ENCODE results near the gene ZP1. TPM values are rescaled to one million over a fixed set of nuclear protein-coding genes. Genes with fewer than 3 reads are reported as not detected.
A peak's percentile ranks its signal among the peaks of the same experiment; 100 is the strongest.

ZP1 gene
- total and polyA plus RNA-seq, 2 of the 13 experiments (the other 11 are each of a cell fraction or from before 2014, with no cell fraction given), result 0.16 TPM; not detected in 1

DNA sequence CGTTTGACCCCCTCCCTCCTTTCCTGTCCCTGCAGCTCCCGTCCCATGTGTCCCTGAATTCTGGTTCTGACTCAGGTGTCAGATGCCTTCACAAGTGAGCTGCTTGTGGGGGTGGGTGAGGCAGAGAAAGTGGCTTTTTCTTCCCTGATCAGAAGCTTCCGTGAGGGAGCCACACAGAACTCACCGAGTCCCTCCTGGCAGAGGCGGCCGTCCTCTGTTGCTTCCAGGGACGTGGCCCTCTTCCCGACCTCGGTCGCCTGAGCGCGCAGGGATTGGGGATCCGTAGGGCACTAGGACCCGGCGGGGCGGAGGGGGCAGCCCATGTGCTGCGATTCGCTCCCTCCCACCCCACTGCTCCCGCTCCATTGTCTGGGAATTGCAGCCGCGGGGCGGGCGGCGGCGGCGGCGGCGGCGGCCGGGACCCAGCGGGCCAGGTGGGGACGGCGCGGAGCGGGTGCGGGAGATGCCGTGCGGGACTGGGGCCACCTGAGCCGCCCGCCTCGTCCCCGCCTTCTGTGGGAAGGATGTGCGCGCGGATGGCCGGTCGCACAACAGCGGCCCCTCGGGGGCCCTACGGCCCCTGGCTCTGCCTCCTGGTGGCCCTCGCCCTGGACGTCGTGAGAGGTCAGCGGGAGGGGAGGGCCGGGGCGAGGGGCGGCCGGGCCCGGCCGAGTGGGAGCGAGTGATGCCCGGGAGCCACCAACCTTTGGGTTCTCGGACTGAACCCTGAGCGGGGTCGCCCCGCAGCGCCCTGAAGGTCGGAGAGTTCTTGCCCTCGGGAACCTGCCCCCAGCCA is 57.0 kb downstream of the ZP1 start, which contains the start of gene TMEM132A (continued):
- TF ChIP-seq FOXP4 (CRISPR knock-in tag; IDR thresholded peaks at IDR 0.05) (0 out of 2 replicates have a peak, but pooled peaks have one; percentile 18), RAD21 (CRISPR knock-in tag; IDR thresholded peaks at IDR 0.05) (peak; percentile 30; the same call in 1 of the 2 replicates), ZNF354B (CRISPR knock-in tag; IDR thresholded peaks at IDR 0.05) (0 out of 2 replicates have a peak, but pooled peaks have one; percentile 41), MEIS2 (CRISPR knock-in tag; IDR thresholded peaks at IDR 0.05) (peak; percentile 82), GABPA (IDR thresholded peaks at IDR 0.05; ENCODE audit: low read depth, low read length) (no peak), GABPA (CRISPR knock-in tag; IDR thresholded peaks at IDR 0.05; ENCODE audit: low read depth) (0 out of 2 replicates have a peak, but pooled peaks have one; percentile 23), MED1 (CRISPR knock-in tag; IDR thresholded peaks at IDR 0.05) (0 out of 2 replicates have a peak, but pooled peaks have one; percentile 47), ZNF564 (CRISPR knock-in tag; IDR thresholded peaks at IDR 0.05) (0 out of 2 replicates have a peak, but pooled peaks have one; percentile 52), ZMYM4 (CRISPR knock-in tag; IDR thresholded peaks at IDR 0.05) (peak; percentile 91), ZNF557 (CRISPR knock-in tag; IDR thresholded peaks at IDR 0.05) (0 out of 2 replicates have a peak, but pooled peaks have one; percentile 22), ATF7-NPFF (CRISPR knock-in tag; IDR thresholded peaks at IDR 0.05; ENCODE audit: low read depth) (peak; percentile 67; the same call in 1 of the 2 replicates), SP5 (CRISPR knock-in tag; IDR thresholded peaks at IDR 0.05; ENCODE audit: borderline replicate concordance, low read depth) (0 out of 2 replicates have a peak, but pooled peaks have one; percentile 20), RXRA (CRISPR knock-in tag; IDR thresholded peaks at IDR 0.05) (no peak), ZNF512B (CRISPR knock-in tag; IDR thresholded peaks at IDR 0.05; ENCODE audit: borderline replicate concordance) (no peak), NFKB2 (CRISPR knock-in tag; IDR thresholded peaks at IDR 0.05; ENCODE audit: borderline replicate concordance) (no peak), ZNF768 (CRISPR knock-in tag; IDR thresholded peaks at IDR 0.05) (peak; percentile 72; the same call in 1 of the 2 replicates), MYC (CRISPR knock-in tag; IDR thresholded peaks at IDR 0.05; ENCODE audit: borderline replicate concordance) (peak; percentile 97), YEATS4 (CRISPR knock-in tag; IDR thresholded peaks at IDR 0.05; ENCODE audit: borderline replicate concordance) (peak; percentile 62; the same call in 1 of the 2 replicates)
- TF ChIP-seq, protein P1, sequence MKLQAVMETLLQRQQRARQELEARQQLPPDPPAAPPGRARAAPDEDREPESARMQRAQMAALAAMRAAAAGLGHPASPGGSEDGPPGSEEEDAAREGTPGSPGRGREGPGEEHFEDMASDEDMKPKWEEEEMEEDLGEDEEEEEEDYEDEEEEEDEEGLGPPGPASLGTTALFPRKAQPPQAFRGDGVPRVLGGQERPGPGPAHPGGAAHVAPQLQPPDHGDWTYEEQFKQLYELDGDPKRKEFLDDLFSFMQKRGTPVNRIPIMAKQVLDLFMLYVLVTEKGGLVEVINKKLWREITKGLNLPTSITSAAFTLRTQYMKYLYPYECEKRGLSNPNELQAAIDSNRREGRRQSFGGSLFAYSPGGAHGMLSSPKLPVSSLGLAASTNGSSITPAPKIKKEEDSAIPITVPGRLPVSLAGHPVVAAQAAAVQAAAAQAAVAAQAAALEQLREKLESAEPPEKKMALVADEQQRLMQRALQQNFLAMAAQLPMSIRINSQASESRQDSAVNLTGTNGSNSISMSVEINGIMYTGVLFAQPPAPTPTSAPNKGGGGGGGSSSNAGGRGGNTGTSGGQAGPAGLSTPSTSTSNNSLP (IDR thresholded peaks at IDR 0.05; ENCODE audit: low read depth, low read length), result no peak
- TF ChIP-seq, protein P2, sequence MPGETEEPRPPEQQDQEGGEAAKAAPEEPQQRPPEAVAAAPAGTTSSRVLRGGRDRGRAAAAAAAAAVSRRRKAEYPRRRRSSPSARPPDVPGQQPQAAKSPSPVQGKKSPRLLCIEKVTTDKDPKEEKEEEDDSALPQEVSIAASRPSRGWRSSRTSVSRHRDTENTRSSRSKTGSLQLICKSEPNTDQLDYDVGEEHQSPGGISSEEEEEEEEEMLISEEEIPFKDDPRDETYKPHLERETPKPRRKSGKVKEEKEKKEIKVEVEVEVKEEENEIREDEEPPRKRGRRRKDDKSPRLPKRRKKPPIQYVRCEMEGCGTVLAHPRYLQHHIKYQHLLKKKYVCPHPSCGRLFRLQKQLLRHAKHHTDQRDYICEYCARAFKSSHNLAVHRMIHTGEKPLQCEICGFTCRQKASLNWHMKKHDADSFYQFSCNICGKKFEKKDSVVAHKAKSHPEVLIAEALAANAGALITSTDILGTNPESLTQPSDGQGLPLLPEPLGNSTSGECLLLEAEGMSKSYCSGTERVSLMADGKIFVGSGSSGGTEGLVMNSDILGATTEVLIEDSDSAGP (CRISPR knock-in tag; IDR thresholded peaks at IDR 0.05; ENCODE audit: borderline replicate concordance), result peak; percentile 30
